H1 (cell line): ENCODE data around the gene MCOLN3. TPM values are rescaled to one million over a fixed set of nuclear protein-coding genes. Genes with fewer than 3 reads are reported as not detected.

Experiments used
- JUND ChIP-seq: IDR thresholded peaks from 2 replicates; pipeline ENCODE4 v1.6.1; 2011; ENCODE audit warnings: mild to moderate bottlenecking, improper control_type of control experiment, low read length
- POLR2AphosphoS5 ChIP-seq: IDR thresholded peaks from 2 replicates; pipeline ENCODE4 v1.6.1; 2011; ENCODE audit warnings: low read depth, low read length
- SP1 ChIP-seq: IDR thresholded peaks from 2 replicates; pipeline ENCODE4 v1.6.1; 2011; ENCODE audit warnings: low read depth, low read length
- polyA plus RNA-seq, 7 experiments: library from polyadenylated mRNA; depleted of rRNA in 3 of 7; stranded (reverse) in 5 of 7; unstranded in 2 of 7; fragments of >200 nt in 5 of 7; fragments of 200-250 nt in 2 of 7; gene quantifications; 1 replicate in 5 of 7; 2 replicates in 1 of 7; 4 replicates in 1 of 7; pipeline versions ENCODE4 v1.2.1 to v1.2.3, GENCODE V29; 2011 to 2013; ENCODE audit warnings: missing spikeins in 2 of 7, mixed read lengths in 2 of 7
- total RNA-seq: library from RNA; stranded (reverse); fragmentation: NEBNext Ultra II Directional; extraction: Animal tissue kit (Norgen Biotek cat#: 25700); gene quantifications from 2 replicates; pipeline ENCODE4 v1.2.1, GENCODE V29; 2021
- TF ChIP-seq, protein P1 (sequence below), 3 experiments: IDR thresholded peaks; 1 replicate in 2 of 3; 2 replicates in 1 of 3; pipeline versions ENCODE4 v1.5.1 to v1.6.1; 2011; ENCODE audit warnings: low read length in 3 of 3, mild to moderate bottlenecking in 3 of 3, inconsistent platforms in 2 of 3, low read depth in 1 of 3, moderate library complexity in 1 of 3; ENCODE audit not compliant: insufficient read depth in 1 of 3; ENCODE audit errors: control extremely low read depth in 1 of 3
- TF ChIP-seq, protein P2 (sequence below): fragments of 300-600 bp; sonication (generic); IDR thresholded peaks from 2 replicates; pipeline ENCODE4 v1.7.1; 2012; ENCODE audit warnings: low read length, moderate library complexity, mild to moderate bottlenecking, inconsistent platforms; ENCODE audit not compliant: insufficient replicate concordance

Gene MCOLN3
- total and polyA plus RNA-seq, 2 of the 8 experiments (the other 6 are each of a cell fraction or from before 2014, with no cell fraction given) = 3.8 to 4.9 TPM

DNA sequence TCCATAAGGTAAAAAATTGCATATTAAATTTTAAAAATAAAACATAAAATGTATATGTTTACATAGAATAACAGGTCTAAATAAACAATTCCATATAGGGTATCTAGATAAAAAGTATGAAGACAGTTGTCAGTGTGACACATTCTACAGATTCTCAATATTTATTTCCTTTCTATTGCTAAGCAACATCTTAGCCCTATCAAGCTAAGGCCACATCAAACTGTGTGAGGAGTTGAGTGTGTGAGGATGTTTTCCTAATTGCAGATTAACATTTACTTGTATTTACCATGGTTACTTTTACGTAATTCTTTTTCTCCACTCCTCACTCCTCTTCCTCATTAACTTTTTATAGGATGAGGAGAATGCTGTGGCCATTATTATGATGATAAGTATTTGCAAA lies 41.9 kb upstream of the MCOLN3 start (continued):
- TF ChIP-seq, protein P1, sequence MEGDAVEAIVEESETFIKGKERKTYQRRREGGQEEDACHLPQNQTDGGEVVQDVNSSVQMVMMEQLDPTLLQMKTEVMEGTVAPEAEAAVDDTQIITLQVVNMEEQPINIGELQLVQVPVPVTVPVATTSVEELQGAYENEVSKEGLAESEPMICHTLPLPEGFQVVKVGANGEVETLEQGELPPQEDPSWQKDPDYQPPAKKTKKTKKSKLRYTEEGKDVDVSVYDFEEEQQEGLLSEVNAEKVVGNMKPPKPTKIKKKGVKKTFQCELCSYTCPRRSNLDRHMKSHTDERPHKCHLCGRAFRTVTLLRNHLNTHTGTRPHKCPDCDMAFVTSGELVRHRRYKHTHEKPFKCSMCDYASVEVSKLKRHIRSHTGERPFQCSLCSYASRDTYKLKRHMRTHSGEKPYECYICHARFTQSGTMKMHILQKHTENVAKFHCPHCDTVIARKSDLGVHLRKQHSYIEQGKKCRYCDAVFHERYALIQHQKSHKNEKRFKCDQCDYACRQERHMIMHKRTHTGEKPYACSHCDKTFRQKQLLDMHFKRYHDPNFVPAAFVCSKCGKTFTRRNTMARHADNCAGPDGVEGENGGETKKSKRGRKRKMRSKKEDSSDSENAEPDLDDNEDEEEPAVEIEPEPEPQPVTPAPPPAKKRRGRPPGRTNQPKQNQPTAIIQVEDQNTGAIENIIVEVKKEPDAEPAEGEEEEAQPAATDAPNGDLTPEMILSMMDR (IDR thresholded peaks at IDR 0.05; ENCODE audit: control extremely low read depth in 1 of 3, insufficient read depth in 1 of 3, low read depth in 1 of 3, low read length in 3 of 3) = no peak
- TF ChIP-seq POLR2AphosphoS5 = no peak
- TF ChIP-seq, protein P2, sequence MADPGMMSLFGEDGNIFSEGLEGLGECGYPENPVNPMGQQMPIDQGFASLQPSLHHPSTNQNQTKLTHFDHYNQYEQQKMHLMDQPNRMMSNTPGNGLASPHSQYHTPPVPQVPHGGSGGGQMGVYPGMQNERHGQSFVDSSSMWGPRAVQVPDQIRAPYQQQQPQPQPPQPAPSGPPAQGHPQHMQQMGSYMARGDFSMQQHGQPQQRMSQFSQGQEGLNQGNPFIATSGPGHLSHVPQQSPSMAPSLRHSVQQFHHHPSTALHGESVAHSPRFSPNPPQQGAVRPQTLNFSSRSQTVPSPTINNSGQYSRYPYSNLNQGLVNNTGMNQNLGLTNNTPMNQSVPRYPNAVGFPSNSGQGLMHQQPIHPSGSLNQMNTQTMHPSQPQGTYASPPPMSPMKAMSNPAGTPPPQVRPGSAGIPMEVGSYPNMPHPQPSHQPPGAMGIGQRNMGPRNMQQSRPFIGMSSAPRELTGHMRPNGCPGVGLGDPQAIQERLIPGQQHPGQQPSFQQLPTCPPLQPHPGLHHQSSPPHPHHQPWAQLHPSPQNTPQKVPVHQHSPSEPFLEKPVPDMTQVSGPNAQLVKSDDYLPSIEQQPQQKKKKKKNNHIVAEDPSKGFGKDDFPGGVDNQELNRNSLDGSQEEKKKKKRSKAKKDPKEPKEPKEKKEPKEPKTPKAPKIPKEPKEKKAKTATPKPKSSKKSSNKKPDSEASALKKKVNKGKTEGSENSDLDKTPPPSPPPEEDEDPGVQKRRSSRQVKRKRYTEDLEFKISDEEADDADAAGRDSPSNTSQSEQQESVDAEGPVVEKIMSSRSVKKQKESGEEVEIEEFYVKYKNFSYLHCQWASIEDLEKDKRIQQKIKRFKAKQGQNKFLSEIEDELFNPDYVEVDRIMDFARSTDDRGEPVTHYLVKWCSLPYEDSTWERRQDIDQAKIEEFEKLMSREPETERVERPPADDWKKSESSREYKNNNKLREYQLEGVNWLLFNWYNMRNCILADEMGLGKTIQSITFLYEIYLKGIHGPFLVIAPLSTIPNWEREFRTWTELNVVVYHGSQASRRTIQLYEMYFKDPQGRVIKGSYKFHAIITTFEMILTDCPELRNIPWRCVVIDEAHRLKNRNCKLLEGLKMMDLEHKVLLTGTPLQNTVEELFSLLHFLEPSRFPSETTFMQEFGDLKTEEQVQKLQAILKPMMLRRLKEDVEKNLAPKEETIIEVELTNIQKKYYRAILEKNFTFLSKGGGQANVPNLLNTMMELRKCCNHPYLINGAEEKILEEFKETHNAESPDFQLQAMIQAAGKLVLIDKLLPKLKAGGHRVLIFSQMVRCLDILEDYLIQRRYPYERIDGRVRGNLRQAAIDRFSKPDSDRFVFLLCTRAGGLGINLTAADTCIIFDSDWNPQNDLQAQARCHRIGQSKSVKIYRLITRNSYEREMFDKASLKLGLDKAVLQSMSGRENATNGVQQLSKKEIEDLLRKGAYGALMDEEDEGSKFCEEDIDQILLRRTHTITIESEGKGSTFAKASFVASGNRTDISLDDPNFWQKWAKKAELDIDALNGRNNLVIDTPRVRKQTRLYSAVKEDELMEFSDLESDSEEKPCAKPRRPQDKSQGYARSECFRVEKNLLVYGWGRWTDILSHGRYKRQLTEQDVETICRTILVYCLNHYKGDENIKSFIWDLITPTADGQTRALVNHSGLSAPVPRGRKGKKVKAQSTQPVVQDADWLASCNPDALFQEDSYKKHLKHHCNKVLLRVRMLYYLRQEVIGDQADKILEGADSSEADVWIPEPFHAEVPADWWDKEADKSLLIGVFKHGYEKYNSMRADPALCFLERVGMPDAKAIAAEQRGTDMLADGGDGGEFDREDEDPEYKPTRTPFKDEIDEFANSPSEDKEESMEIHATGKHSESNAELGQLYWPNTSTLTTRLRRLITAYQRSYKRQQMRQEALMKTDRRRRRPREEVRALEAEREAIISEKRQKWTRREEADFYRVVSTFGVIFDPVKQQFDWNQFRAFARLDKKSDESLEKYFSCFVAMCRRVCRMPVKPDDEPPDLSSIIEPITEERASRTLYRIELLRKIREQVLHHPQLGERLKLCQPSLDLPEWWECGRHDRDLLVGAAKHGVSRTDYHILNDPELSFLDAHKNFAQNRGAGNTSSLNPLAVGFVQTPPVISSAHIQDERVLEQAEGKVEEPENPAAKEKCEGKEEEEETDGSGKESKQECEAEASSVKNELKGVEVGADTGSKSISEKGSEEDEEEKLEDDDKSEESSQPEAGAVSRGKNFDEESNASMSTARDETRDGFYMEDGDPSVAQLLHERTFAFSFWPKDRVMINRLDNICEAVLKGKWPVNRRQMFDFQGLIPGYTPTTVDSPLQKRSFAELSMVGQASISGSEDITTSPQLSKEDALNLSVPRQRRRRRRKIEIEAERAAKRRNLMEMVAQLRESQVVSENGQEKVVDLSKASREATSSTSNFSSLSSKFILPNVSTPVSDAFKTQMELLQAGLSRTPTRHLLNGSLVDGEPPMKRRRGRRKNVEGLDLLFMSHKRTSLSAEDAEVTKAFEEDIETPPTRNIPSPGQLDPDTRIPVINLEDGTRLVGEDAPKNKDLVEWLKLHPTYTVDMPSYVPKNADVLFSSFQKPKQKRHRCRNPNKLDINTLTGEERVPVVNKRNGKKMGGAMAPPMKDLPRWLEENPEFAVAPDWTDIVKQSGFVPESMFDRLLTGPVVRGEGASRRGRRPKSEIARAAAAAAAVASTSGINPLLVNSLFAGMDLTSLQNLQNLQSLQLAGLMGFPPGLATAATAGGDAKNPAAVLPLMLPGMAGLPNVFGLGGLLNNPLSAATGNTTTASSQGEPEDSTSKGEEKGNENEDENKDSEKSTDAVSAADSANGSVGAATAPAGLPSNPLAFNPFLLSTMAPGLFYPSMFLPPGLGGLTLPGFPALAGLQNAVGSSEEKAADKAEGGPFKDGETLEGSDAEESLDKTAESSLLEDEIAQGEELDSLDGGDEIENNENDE = no peak
- TF ChIP-seq SP1 = no peak
- TF ChIP-seq JUND = no peak
